ENCODE measurements around the gene ZFP64.

- TF ChIP-seq CTCF (conservative IDR thresholded peaks at IDR 0.05; ENCODE audit: low read length) (no peak), EZH2phosphoT487 (IDR thresholded peaks at IDR 0.05; ENCODE audit: borderline replicate concordance) (no peak)
Observed at GRCh38 chr20:52236292-52236691, 44.7 kb upstream of the ZFP64 start.
